Lung microvascular endothelial cell (primary cell): ENCODE measurements around the gene ITGAL. TPM values are rescaled to one million over a fixed set of nuclear protein-coding genes. Genes with fewer than 3 reads are reported as not detected.
A peak's percentile ranks its signal among the peaks of the same experiment; 100 is the strongest.

Source experiments
- DNase-seq, 2 donors: peaks; one replicate each; pipeline versions ENCODE4 v3.0.0 to v3.0.0-alpha.2; 2010; ENCODE audit warnings: low read depth in 2 of 2
- total RNA-seq: library from RNA; depleted of rRNA; stranded (reverse); fragments of >200 nt; gene quantifications from 2 replicates; pipeline ENCODE4 v1.2.1, GENCODE V29; 2014

Gene ITGAL
- total RNA-seq, 1 donor from 2014 or later, result not detected

- peak in 1 of 2 donors; percentile 59 for DNase-seq
Measured at GRCh38 chr16:30541502-30542329, 69.2 kb downstream of the ITGAL start.

DNA sequence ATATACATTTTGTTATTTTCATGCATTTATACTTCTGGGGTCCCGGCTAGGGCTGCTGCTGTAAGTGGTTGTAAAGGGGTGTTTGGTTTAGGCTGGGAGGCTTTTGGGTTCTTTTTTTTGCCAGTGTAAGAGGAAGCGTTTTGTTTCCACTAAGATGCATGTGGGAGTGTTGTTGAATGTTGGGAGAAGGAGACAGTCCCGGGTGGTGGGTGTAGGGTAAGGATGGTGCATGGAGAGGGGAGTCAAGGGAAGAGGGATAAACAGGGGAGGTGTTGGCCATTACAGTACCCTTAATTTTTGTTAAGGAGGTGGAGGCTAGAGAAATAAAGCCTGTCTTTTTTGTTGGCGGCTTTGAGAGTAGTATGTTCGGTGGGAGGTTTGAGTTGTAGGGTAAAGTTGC, 70.5 kb downstream of the ITGAL start:
- no peak for DNase-seq

- no peak for DNase-seq
Measured at GRCh38 chr16:30546115-30546514, 73.6 kb downstream of the ITGAL start.

GRCh38 chr16:30548416-30549253, 76.1 kb downstream of the ITGAL start:
- DNase-seq, result no peak

DNA sequence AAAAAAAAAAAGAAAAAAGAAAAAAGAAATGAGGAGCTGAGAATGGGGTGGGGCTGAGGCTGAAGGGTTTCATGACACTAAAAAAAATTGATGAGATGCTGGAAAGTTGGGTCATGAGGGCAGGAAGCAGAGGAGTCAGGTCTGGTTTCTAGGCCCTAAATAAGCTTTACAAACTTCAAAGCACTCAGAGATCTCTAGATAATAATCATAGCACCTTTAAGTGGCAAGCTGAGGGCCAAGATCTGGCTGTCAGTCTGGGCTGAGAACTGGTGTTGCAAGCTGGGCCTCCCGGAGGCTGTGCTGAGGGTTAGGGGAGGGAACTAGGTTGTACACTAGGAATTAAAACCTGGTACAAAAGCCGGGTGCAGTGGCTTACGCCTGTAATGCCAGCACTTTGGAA, 79.2 kb downstream of the ITGAL start:
- DNase-seq, result no peak

DNA sequence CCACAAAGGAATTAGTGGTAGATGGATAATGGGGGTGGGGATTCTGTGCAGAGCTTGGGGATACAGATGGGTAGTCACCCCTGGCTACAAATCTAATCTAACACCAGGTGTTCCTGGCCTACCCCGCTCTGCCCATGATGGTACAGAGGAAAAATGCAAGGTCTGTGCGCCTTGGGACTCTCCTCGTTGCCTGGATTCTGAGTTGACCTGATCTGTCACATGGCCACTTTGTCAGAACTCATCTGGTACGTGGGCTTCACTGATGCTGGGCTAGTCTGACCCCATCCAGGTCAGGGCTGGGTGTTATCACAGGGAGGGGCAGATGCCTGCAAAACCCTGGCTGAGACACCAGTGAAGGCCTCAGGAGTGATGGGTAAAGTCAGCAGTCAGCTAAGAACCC, 80.4 kb downstream of the ITGAL start:
- DNase-seq, result no peak

GRCh38 chr16:30553393-30553899, 80.9 kb downstream of the ITGAL start:
- DNase-seq, result no peak

DNA sequence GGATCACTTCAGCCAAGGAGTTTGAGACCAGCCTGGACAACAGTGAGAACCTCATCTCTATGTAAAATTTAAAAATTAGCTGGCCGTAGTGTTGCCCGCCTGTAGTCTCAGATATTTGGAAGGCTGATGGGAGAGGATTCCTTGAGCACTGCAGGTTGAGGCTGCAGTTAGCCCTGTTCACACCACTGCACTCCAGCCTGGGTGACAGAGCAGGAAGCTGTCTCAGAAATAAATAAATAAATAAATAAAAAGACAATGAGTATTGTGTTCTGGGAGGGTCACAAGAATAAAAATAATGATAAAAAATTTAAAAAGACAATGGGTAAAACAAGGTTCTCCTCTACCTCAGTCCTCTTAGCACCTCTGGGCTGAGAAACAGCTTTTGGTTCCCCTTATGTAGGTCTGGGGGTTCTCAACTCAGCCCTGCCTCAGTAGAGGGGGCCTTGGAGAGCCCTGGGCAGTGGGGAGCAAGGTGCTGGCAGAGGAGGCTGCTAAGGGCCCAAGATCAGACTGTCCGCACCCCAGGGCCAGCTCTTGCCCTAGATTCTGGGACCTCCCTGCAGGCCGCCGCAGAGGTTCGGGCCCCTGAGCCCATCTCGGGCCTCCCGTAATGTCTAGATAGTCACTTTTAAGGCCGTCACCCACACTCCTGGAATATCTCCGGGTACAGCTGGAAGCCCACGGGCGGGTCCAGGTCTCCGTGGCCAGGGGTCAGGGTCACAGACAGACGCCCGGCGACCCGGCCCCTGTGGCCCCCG, 82.2 kb downstream of the ITGAL start:
- peak in 1 of 2 donors; percentile 20 for DNase-seq

DNA sequence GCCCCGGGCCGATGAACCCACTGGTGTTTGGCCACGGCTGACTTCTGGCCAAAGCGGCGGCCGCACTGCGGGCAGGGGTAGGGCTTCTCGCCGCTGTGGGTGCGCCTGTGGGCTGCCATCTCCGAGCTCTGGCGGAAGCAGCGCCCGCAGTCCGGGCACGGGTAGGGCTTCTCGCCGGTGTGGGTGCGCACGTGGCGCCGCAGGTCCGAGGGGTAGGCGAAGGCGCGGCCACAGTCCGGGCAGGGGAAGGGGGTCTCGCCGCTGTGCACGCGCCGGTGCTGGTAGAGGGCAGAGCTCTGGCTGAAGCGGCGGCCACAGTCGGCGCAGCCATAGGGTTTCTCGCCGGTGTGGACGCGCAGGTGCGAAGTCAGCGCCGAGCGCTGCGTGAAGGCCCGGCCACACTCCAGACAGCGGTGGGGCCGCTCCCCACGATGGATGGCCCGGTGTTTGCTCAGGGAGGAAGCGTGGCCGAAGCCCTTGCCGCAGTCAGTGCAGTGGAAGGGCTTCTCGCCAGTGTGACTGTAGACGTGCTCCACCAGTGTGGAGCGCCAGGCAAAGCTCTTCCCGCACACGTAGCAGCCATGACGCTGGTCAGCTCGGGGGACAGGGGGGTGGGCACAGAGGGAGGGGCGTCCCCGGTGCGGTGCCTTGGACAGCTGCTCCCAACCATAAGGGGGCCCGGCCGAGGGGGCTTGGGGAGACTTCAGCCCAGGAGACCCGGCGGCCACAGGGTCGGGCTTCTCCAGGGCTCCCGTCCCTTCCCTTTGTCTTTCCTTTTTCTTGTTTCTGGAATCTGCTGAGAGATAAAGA, 83.0 kb downstream of the ITGAL start:
- DNase-seq, result no peak

- DNase-seq, result no peak
Measured at GRCh38 chr16:30556125-30556473, 83.6 kb downstream of the ITGAL start.

DNA sequence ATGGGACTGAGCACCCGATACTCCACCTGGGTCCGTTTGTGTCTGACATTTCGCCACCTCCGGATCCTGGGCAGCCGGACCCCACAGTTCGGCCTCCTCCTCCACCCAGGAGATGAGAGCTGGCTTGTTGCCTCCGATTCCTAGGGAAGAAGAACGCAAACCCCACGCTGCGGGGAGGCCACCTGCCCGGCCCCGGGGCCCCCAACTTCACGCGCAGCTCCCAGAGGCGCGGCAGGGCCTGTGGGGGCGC, 85.1 kb downstream of the ITGAL start:
- DNase-seq, result no peak

- DNase-seq, result peak; percentile 98
Measured at GRCh38 chr16:30557957-30558788, 85.6 kb downstream of the ITGAL start, which contains the start of gene ZNF764. ZNF764 (minus strand) TSS chr16:30558374; CDS start chr16:30558182, 192 bp downstream.

GRCh38 chr16:30558789-30559377, 86.3 kb downstream of the ITGAL start:
- no peak for DNase-seq

GRCh38 chr16:30559690-30560089, 87.1 kb downstream of the ITGAL start:
- DNase-seq, result no peak

DNA sequence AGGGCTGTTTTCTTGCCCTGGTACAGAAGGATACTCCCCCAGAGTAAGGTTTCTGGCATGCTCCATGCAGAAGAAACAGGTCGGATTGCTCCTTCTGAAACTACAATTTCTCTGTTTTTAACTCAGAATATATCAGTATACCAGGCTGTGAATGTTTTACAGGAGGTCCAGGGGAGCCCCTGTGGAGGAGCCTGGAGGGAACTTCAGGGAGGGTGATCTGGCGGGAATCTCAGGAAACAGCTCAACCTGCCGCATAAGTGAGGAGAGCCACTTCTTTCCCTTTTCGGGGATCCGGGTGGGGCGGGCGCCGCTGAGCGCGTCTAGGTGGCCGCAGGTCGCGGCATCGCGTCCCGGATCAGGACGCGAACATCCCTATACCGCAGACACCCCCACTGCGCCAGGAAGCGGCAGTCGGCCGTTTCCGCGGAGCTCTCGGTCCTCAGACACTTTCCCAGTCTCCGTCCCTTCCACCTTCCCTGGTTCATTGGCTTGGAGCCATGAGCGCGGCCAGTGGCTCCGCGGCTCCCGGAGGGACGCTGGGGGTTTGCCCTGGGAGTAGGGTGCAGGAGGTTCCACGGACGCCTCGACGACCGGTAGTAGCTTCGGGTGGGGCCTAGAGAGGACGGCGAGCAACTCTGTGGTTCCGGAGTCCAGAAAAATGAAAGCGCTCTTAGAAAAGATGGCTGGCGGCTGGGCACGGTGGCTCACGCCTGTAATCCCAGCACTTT, 88.7 kb downstream of the ITGAL start:
- peak; percentile 35 to 54 for DNase-seq

- DNase-seq, result no peak
Measured at GRCh38 chr16:30562021-30562420, 89.5 kb downstream of the ITGAL start.

- DNase-seq, result no peak
Measured at GRCh38 chr16:30565526-30565925, 93.0 kb downstream of the ITGAL start.

DNA sequence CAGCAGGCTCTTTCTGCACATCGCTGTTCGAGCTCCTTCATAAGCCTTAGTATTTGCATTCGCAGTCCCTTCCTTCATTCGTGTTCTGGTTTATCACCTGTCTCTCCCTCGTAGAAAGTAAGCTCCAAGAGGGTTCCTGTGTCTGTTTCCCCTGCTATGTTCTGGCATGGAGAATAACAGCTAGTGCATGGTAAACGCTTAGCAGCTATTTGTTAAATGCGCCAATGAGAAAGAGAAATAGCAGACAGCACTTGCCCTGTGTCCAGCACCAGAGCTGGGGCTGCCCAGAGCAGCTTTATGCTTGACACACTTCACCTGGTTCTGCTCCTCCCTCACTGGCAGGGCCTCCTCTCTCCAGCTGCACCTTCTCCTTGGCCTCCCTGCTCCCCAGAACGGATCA, 93.4 kb downstream of the ITGAL start:
- no peak for DNase-seq

DNA sequence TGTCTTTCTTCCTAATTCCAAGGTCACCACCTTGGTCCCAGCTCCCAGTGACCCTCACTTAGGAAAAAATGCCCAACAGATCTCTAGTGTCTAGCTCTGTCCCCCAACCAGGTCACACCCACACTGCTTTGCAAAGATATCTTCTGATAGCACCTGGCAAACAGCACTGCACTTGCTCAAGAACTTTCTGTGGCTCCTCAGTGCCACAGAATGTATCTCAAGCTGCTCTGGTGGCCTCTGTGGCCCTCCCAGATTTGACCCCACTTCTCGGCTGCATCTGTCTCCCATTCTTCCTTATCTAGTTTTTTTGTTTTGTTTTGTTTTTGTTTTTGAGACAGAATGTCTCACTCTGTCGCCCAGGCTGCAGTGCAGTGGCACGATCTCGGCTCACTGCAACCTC, 94.0 kb downstream of the ITGAL start:
- DNase-seq, result no peak
